ENCODE data around the gene XRCC3.

- no peak for TF ChIP-seq CTCF (IDR thresholded peaks at IDR 0.05; ENCODE audit: low read depth, low read length, missing input control)
- no peak for TF ChIP-seq RAD21 (IDR thresholded peaks at IDR 0.05)
- no peak for TF ChIP-seq SP1 (IDR thresholded peaks at IDR 0.05)
- TF ChIP-seq MAX (IDR thresholded peaks at IDR 0.05) = no peak
- TF ChIP-seq HNF4G (IDR thresholded peaks at IDR 0.05) = no peak
These were observed 65.0 kb downstream of the XRCC3 start for GRCh38 chr14:103650213-103650612.

Measured in liver (tissue), 3 donors.